GM15510 (cell line): ENCODE measurements around the gene MEIS2.

Source experiments
- POLR2A ChIP-seq: IDR thresholded peaks from 3 replicates; pipeline ENCODE4 v1.6.1; 2011; ENCODE audit warnings: borderline replicate concordance; ENCODE audit not compliant: insufficient read length; ENCODE audit errors: extremely low read depth

MEIS2 gene

GRCh38 chr15:37078566-37078965, 21.8 kb downstream of the MEIS2 start:
- TF ChIP-seq POLR2A: no peak

- no peak for TF ChIP-seq POLR2A
These were observed 22.6 kb downstream of the MEIS2 start for GRCh38 chr15:37077623-37078351.

DNA sequence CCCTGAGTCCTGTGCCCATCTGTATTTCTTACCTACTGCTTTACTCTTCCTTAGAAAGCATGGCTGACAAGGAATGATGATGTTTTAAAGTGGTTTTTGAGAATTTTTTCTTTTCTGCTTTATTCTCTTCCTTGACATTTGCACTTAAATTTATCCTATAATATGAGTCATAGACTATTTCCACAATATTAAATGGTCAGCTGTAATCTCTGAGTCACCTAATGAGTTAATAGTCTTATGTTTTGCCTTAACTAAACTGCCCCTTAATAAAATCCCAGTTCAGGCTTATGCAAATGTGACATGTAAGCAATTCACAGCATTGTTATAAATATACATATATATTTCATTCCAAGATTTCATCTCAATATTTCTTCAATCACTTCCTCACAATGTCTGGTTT, 23.8 kb downstream of the MEIS2 start:
- no peak for TF ChIP-seq POLR2A

DNA sequence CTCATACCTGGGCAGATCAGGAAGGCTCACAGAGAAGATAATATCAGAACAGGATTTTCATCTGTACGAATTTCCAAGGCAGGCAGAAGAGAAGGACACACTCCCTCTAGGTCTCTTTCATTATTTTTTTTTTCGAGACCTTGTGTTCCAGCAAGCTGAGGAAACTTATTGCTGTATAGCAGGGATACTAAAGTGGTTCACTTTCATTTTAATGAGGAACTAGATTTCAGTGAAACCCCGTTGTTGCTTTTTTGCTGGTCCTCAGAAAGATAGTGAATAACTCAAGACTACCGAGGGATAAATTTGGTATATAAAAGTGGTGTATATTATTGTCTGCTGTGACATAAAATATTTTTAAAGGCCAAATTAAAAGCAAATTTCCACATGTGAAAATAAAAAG, 24.6 kb downstream of the MEIS2 start:
- TF ChIP-seq POLR2A: no peak

DNA sequence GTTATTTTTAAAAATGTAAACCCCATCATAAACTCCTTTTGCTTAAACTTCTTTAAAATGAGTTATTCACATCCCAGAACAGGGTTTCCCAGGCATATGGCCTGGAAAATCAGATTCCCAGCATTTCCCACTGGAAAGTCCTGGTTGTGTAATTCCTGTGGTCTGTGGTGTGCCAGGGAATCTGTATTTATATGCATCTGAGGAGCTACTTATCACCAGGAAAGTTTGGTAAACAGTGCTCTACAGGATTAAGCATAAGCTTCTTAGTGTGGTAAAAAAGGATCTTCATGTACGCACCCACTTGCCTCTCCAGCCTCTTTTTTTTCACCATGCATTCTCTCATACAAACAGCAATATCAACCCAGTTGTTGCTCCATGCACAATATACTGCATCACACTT, 28.2 kb downstream of the MEIS2 start:
- TF ChIP-seq POLR2A: no peak

GRCh38 chr15:37071134-37071533, 29.2 kb downstream of the MEIS2 start:
- TF ChIP-seq POLR2A: no peak

DNA sequence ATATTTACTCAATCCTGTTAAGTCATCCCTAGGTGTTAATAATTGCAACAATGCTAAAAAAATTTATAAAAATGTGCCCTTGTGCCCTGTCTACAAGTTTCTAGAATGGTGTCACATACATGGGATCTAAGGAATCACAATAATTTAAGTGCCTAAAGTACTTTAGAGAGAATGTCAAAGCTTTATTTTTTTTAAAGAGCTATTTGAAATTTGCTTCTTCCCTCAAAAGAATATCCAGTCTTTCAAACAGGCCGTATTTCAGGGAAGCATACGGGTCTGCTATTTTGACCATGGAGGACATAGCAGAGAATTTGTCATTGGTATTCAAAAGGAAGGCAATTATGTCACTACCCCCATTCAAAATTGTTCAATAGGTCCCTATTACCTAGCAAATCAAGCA, 29.7 kb downstream of the MEIS2 start:
- no peak for TF ChIP-seq POLR2A

DNA sequence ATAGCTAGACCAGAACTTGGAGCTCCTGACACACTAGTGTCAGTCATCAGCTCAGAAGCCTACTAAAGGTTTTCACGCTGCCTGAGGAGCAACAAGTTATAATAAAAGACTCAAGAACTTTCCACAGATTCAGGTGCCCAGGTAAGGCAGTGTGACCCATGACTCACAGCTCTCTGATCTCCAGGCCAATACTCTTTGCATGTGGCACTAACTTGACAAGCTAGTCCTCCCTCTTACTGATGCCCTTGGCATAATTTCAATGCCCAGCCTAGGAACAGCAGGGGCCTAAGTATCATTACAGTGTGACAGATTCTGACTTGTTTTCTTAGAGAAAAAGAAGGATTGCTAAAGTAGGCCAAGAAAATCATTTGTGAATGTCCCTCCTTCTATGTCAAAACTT, 38.4 kb downstream of the MEIS2 start:
- no peak for TF ChIP-seq POLR2A

GRCh38 chr15:37059086-37059485, 41.3 kb downstream of the MEIS2 start:
- TF ChIP-seq POLR2A: no peak

GRCh38 chr15:37058316-37058985, 41.9 kb downstream of the MEIS2 start:
- TF ChIP-seq POLR2A: no peak

GRCh38 chr15:37057831-37058230, 42.5 kb downstream of the MEIS2 start:
- TF ChIP-seq POLR2A: no peak

GRCh38 chr15:37057256-37057655, 43.1 kb downstream of the MEIS2 start:
- TF ChIP-seq POLR2A: no peak

- TF ChIP-seq POLR2A: no peak
These were observed 43.9 kb downstream of the MEIS2 start for GRCh38 chr15:37056177-37057121.

GRCh38 chr15:37055481-37055880, 44.9 kb downstream of the MEIS2 start:
- TF ChIP-seq POLR2A: no peak

- TF ChIP-seq POLR2A: no peak
These were observed 46.0 kb downstream of the MEIS2 start for GRCh38 chr15:37054336-37054735.

DNA sequence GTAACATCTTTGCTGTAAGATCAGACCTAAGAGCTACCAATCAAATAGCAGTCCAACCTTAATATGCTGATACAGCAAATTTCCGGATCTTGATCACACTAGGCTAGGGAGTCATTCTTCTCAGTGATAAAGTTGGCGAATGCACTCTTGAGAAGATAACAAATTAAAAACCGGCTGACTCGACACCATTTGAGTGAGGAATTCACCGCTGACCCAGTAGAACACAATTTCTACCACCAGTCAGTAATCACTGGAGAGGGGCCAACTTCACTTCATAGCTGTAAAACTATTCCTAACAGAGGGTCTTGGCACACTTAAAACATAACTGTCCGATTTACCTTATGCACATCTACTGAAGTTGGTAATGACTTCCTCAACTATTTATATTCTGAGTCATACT, 47.2 kb downstream of the MEIS2 start:
- TF ChIP-seq POLR2A: no peak

- TF ChIP-seq POLR2A: no peak
These were observed 50.0 kb downstream of the MEIS2 start for GRCh38 chr15:37050345-37050744.
